ENCODE results near the gene PPHLN1.

- TF ChIP-seq CTCF (IDR thresholded peaks at IDR 0.05): no peak
- no peak for TF ChIP-seq POLR2A (IDR thresholded peaks at IDR 0.05)
Observed at GRCh38 chr12:42481368-42481767, 155.4 kb downstream of the PPHLN1 start.
